ENCODE data around the gene GET4. TPM values are rescaled to one million over a fixed set of nuclear protein-coding genes. Genes with fewer than 3 reads are reported as not detected.

GET4 gene
- total RNA-seq, 1 donor from 2014 or later = 35.8 TPM

GRCh38 chr7:894164-894867 is 18.0 kb downstream of the GET4 start:
- peaks cover 0 to 67% of the 10 kb centered on the region in 2 donors for H3K36me3 ChIP-seq
- no peaks in the 10 kb centered on the region for H3K4me1 ChIP-seq
- H3K4me3 ChIP-seq = no peak overlapping the region
- intact Hi-C loops (cut with DNase I) = loop anchor here (1.0 kb wide), 1 partner anchor 13 kb away; no protein-coding TSS in a partner anchor
- TF ChIP-seq CTCF (IDR thresholded peaks at IDR 0.05) = no peak
- no peak for TF ChIP-seq POLR2A (IDR thresholded peaks at IDR 0.05)
- TF ChIP-seq POLR2AphosphoS5 (IDR thresholded peaks at IDR 0.05; ENCODE audit: insufficient read depth in 1 of 2, low read depth in 1 of 2) = no peak
- no peaks in the 10 kb centered on the region for H3K27me3 ChIP-seq
- DNase-seq (ENCODE audit: extremely low spot score in 2 of 2) = no peak
- no peak overlapping the region for H3K27ac ChIP-seq
- H3K9me3 ChIP-seq = no peaks in the 10 kb centered on the region

- no peak overlapping the region for H3K4me3 ChIP-seq
- no peak for DNase-seq (ENCODE audit: extremely low spot score in 2 of 2)
- intact Hi-C loops (cut with DNase I) = loop anchor here (1.0 kb wide), 1 partner anchor 14 kb away; no protein-coding TSS in a partner anchor
- H3K36me3 ChIP-seq = peaks cover 0 to 67% of the 10 kb centered on the region in 2 donors
- TF ChIP-seq POLR2A (IDR thresholded peaks at IDR 0.05) = no peak
- no peak for TF ChIP-seq POLR2AphosphoS5 (IDR thresholded peaks at IDR 0.05; ENCODE audit: insufficient read depth in 1 of 2, low read depth in 1 of 2)
- no peak for TF ChIP-seq CTCF (IDR thresholded peaks at IDR 0.05)
- H3K4me1 ChIP-seq = no peaks in the 10 kb centered on the region
- no peak overlapping the region for H3K27ac ChIP-seq
- no peaks in the 10 kb centered on the region for H3K27me3 ChIP-seq
- H3K9me3 ChIP-seq = no peaks in the 10 kb centered on the region
Observed at GRCh38 chr7:894927-895450, 18.6 kb downstream of the GET4 start.

- Histone ChIP-seq H3K27me3 (no peaks in the 10 kb centered on the region), H3K27ac (no peak overlapping the region), H3K4me1 (no peaks in the 10 kb centered on the region), H3K36me3 (peaks cover 0 to 64% of the 10 kb centered on the region in 2 donors), H3K9me3 (no peaks in the 10 kb centered on the region), H3K4me3 (no peak overlapping the region)
- TF ChIP-seq CTCF (IDR thresholded peaks at IDR 0.05) = no peak
- no peak for TF ChIP-seq POLR2A (IDR thresholded peaks at IDR 0.05)
- TF ChIP-seq POLR2AphosphoS5 (IDR thresholded peaks at IDR 0.05; ENCODE audit: insufficient read depth in 1 of 2, low read depth in 1 of 2) = no peak
- no peak for DNase-seq (ENCODE audit: extremely low spot score in 2 of 2)
- intact Hi-C loops (cut with DNase I) = no loop called here
Observed at GRCh38 chr7:895451-896052, 19.2 kb downstream of the GET4 start.

- intact Hi-C loops (cut with DNase I) = no loop called here
- Histone ChIP-seq H3K27me3 (no peaks in the 10 kb centered on the region), H3K36me3 (peaks cover 0 to 55% of the 10 kb centered on the region in 2 donors), H3K27ac (no peak overlapping the region), H3K4me3 (no peak overlapping the region), H3K9me3 (no peaks in the 10 kb centered on the region), H3K4me1 (peaks cover 7% of the 10 kb centered on the region)
- no peak for TF ChIP-seq POLR2A (IDR thresholded peaks at IDR 0.05)
- TF ChIP-seq POLR2AphosphoS5 (IDR thresholded peaks at IDR 0.05; ENCODE audit: insufficient read depth in 1 of 2, low read depth in 1 of 2) = no peak
- no peak for TF ChIP-seq CTCF (IDR thresholded peaks at IDR 0.05)
- no peak for DNase-seq (ENCODE audit: extremely low spot score in 2 of 2)
Observed at GRCh38 chr7:896346-897075, 20.2 kb downstream of the GET4 start.
